ENCODE results near the gene NEGR1. TPM values are rescaled to one million over a fixed set of nuclear protein-coding genes. Genes with fewer than 3 reads are reported as not detected.

The NEGR1 gene
- total RNA-seq, 1 donor from 2014 or later: 0.26 TPM

GRCh38 chr1:71634159-71634558, 648.2 kb downstream of the NEGR1 start:
- no peak for TF ChIP-seq CTCF (IDR thresholded peaks at IDR 0.05; ENCODE audit: insufficient read depth, low read length, severe bottlenecking)
- FAIRE-seq (no peak), DNase-seq (ENCODE audit: low read depth) (no peak)
- Histone ChIP-seq H3K27me3 (ENCODE audit: control insufficient read depth, insufficient read depth, low read length) (no peaks in the 10 kb centered on the region), H3K4me3 (ENCODE audit: low read depth, low read length) (no peak overlapping the region), H3K36me3 (ENCODE audit: control insufficient read depth, insufficient read depth, low read length) (no peaks in the 10 kb centered on the region)

- no peak for FAIRE-seq
- H3K36me3 ChIP-seq (ENCODE audit: control insufficient read depth, insufficient read depth, low read length): no peaks in the 10 kb centered on the region
- no peak for TF ChIP-seq CTCF (IDR thresholded peaks at IDR 0.05; ENCODE audit: insufficient read depth, low read length, severe bottlenecking)
Measured at GRCh38 chr1:71630073-71630472, 652.3 kb downstream of the NEGR1 start.

GRCh38 chr1:71625004-71625403, 657.3 kb downstream of the NEGR1 start:
- Histone ChIP-seq H3K4me3 (ENCODE audit: low read depth, low read length) (no peak overlapping the region), H3K27me3 (ENCODE audit: control insufficient read depth, insufficient read depth, low read length) (no peaks in the 10 kb centered on the region), H3K36me3 (ENCODE audit: control insufficient read depth, insufficient read depth, low read length) (no peaks in the 10 kb centered on the region)
- no peak for FAIRE-seq
- DNase-seq (ENCODE audit: low read depth): no peak
- no peak for TF ChIP-seq CTCF (IDR thresholded peaks at IDR 0.05; ENCODE audit: insufficient read depth, low read length, severe bottlenecking)

More at GRCh38 chr1:71630073-71630472, 652.3 kb downstream of the NEGR1 start:
- no peak for DNase-seq (ENCODE audit: low read depth)
- Histone ChIP-seq H3K4me3 (ENCODE audit: low read depth, low read length) (no peak overlapping the region), H3K27me3 (ENCODE audit: control insufficient read depth, insufficient read depth, low read length) (no peaks in the 10 kb centered on the region)

- no peak for TF ChIP-seq CTCF (IDR thresholded peaks at IDR 0.05; ENCODE audit: insufficient read depth, low read length, severe bottlenecking)
- no peaks in the 10 kb centered on the region for H3K36me3 ChIP-seq (ENCODE audit: control insufficient read depth, insufficient read depth, low read length)
Measured at GRCh38 chr1:71623888-71624287, 658.5 kb downstream of the NEGR1 start.

GRCh38 chr1:71621785-71622184, 660.6 kb downstream of the NEGR1 start:
- FAIRE-seq (no peak), DNase-seq (ENCODE audit: low read depth) (peak; percentile 96)
- no peaks in the 10 kb centered on the region for H3K36me3 ChIP-seq (ENCODE audit: control insufficient read depth, insufficient read depth, low read length)
- no peaks in the 10 kb centered on the region for H3K27me3 ChIP-seq (ENCODE audit: control insufficient read depth, insufficient read depth, low read length)
- H3K4me3 ChIP-seq (ENCODE audit: low read depth, low read length): no peak overlapping the region
- TF ChIP-seq CTCF (IDR thresholded peaks at IDR 0.05; ENCODE audit: insufficient read depth, low read length, severe bottlenecking): no peak

More at GRCh38 chr1:71623888-71624287, 658.5 kb downstream of the NEGR1 start:
- FAIRE-seq: no peak
- no peak overlapping the region for H3K4me3 ChIP-seq (ENCODE audit: low read depth, low read length)
- no peak for DNase-seq (ENCODE audit: low read depth)
- no peaks in the 10 kb centered on the region for H3K27me3 ChIP-seq (ENCODE audit: control insufficient read depth, insufficient read depth, low read length)

GRCh38 chr1:71618766-71619530, 663.4 kb downstream of the NEGR1 start:
- DNase-seq (ENCODE audit: low read depth): no peak
- no peak for TF ChIP-seq CTCF (IDR thresholded peaks at IDR 0.05; ENCODE audit: insufficient read depth, low read length, severe bottlenecking)
- Histone ChIP-seq H3K36me3 (ENCODE audit: control insufficient read depth, insufficient read depth, low read length) (no peaks in the 10 kb centered on the region), H3K27me3 (ENCODE audit: control insufficient read depth, insufficient read depth, low read length) (no peaks in the 10 kb centered on the region), H3K4me3 (ENCODE audit: low read depth, low read length) (no peak overlapping the region)
- FAIRE-seq: no peak
